Brain pericyte (primary cell): ENCODE results near the gene KLHDC10.
"Not testable (repeated sequence)": the region's sequence is repeated elsewhere in the genome, so short reads cannot be mapped to it uniquely, and the experiment has no call there.

Experiments
- DNase-seq: peaks from one replicate; pipeline ENCODE4 v3.0.0-alpha.2; 2012; ENCODE audit warnings: low read depth, low spot score

The KLHDC10 gene

GRCh38 chr7:130079846-130080394, 9.6 kb downstream of the KLHDC10 start:
- no peak for DNase-seq

GRCh38 chr7:130083497-130083896, 13.2 kb downstream of the KLHDC10 start:
- not testable (repeated sequence) for DNase-seq

GRCh38 chr7:130084037-130084875, 13.9 kb downstream of the KLHDC10 start:
- no peak for DNase-seq

- not testable (repeated sequence) for DNase-seq
Measured at GRCh38 chr7:130085235-130085634, 14.9 kb downstream of the KLHDC10 start.

- no peak for DNase-seq
Measured at GRCh38 chr7:130086938-130087337, 16.6 kb downstream of the KLHDC10 start.

GRCh38 chr7:130087364-130087763, 17.0 kb downstream of the KLHDC10 start:
- DNase-seq: no peak

- no peak for DNase-seq
Measured at GRCh38 chr7:130090745-130091532, 20.6 kb downstream of the KLHDC10 start.

GRCh38 chr7:130091999-130092398, 21.7 kb downstream of the KLHDC10 start:
- DNase-seq: no peak

GRCh38 chr7:130092598-130092997, 22.3 kb downstream of the KLHDC10 start:
- no peak for DNase-seq

- no peak for DNase-seq
Measured at GRCh38 chr7:130095812-130096211, 25.5 kb downstream of the KLHDC10 start.

- no peak for DNase-seq
Measured at GRCh38 chr7:130096243-130096827, 26.0 kb downstream of the KLHDC10 start.

- no peak for DNase-seq
Measured at GRCh38 chr7:130099331-130099730, 29.0 kb downstream of the KLHDC10 start.

GRCh38 chr7:130102588-130102987, 32.3 kb downstream of the KLHDC10 start:
- DNase-seq: no peak

GRCh38 chr7:130107949-130108674, 37.8 kb downstream of the KLHDC10 start:
- DNase-seq: no peak

GRCh38 chr7:130108809-130109208, 38.5 kb downstream of the KLHDC10 start:
- DNase-seq: no peak

GRCh38 chr7:130112093-130112492, 41.8 kb downstream of the KLHDC10 start:
- DNase-seq: no peak

GRCh38 chr7:130112662-130113425, 42.5 kb downstream of the KLHDC10 start:
- no peak for DNase-seq

GRCh38 chr7:130113426-130113805, 43.1 kb downstream of the KLHDC10 start:
- not testable (repeated sequence) for DNase-seq

GRCh38 chr7:130113887-130114286, 43.6 kb downstream of the KLHDC10 start:
- no peak for DNase-seq

- DNase-seq: no peak
Measured at GRCh38 chr7:130114374-130114773, 44.0 kb downstream of the KLHDC10 start.

GRCh38 chr7:130114776-130115175, 44.4 kb downstream of the KLHDC10 start:
- no peak for DNase-seq
